Bronchial epithelial cell (primary cell): Measurements from ENCODE around the gene PAPOLG. TPM values are rescaled to one million over a fixed set of nuclear protein-coding genes. Genes with fewer than 3 reads are reported as not detected.

Source experiments
- DNase-seq: peaks from one replicate; pipeline ENCODE4 v3.0.0-alpha.2; 2010; ENCODE audit warnings: low read depth
- FAIRE-seq: peaks from 2 replicates; lab custom pipeline; 2011; peaks lifted over from hg19 to GRCh38; lab: Jason Lieb, UNC
- H3K27me3 ChIP-seq: 2 replicates; pipeline ENCODE4 v1.5.1; 2011; ENCODE audit warnings: low read length; ENCODE audit not compliant: control insufficient read depth, insufficient read depth
- H3K36me3 ChIP-seq: 2 replicates; pipeline ENCODE4 v1.5.1; 2011; ENCODE audit warnings: low read length; ENCODE audit not compliant: control insufficient read depth, insufficient read depth
- H3K4me3 ChIP-seq: 2 replicates; pipeline ENCODE4 v1.5.1; 2011; ENCODE audit warnings: mild to moderate bottlenecking, low read depth, low read length, control low read depth
- CTCF ChIP-seq: IDR thresholded peaks from 2 replicates; pipeline ENCODE4 v1.5.1; 2011; ENCODE audit warnings: mild to moderate bottlenecking, moderate library complexity, low read length, control low read depth, inconsistent platforms; ENCODE audit not compliant: insufficient read depth, severe bottlenecking
- total RNA-seq: library from RNA; depleted of rRNA; stranded (reverse); fragments of >200 nt; gene quantifications from 2 replicates; pipeline ENCODE4 v1.2.1, GENCODE V29; 2014

PAPOLG gene
- total RNA-seq, 1 donor from 2014 or later: 9.7 TPM

GRCh38 chr2:60759654-60760053, 3.6 kb downstream of the PAPOLG start:
- TF ChIP-seq CTCF: no peak
- H3K36me3 ChIP-seq: peaks cover 6% of the 10 kb centered on the region
- no peak for DNase-seq

GRCh38 chr2:60764736-60765534, 8.9 kb downstream of the PAPOLG start:
- Histone ChIP-seq H3K4me3 (no peak overlapping the region), H3K27me3 (no peaks in the 10 kb centered on the region), H3K36me3 (peaks cover 8% of the 10 kb centered on the region)
- peak; percentile 17 for DNase-seq
- FAIRE-seq: no peak
- no peak for TF ChIP-seq CTCF

More at GRCh38 chr2:60759654-60760053, 3.6 kb downstream of the PAPOLG start:
- no peak for FAIRE-seq
- H3K27me3 ChIP-seq: no peaks in the 10 kb centered on the region
- no peak overlapping the region for H3K4me3 ChIP-seq

- FAIRE-seq (no peak), DNase-seq (no peak)
- H3K36me3 ChIP-seq: peaks cover 5% of the 10 kb centered on the region
- H3K4me3 ChIP-seq: no peak overlapping the region
- TF ChIP-seq CTCF: no peak
- H3K27me3 ChIP-seq: no peaks in the 10 kb centered on the region
Measured at GRCh38 chr2:60766283-60766682, 10.2 kb downstream of the PAPOLG start.

- no peak for DNase-seq
- no peak for TF ChIP-seq CTCF
Measured at GRCh38 chr2:60771508-60771907, 15.4 kb downstream of the PAPOLG start.

GRCh38 chr2:60775048-60775639, 19.1 kb downstream of the PAPOLG start:
- FAIRE-seq: no peak
- Histone ChIP-seq H3K27me3 (no peaks in the 10 kb centered on the region), H3K36me3 (peaks cover 6% of the 10 kb centered on the region), H3K4me3 (no peak overlapping the region)
- no peak for DNase-seq
- no peak for TF ChIP-seq CTCF

More at GRCh38 chr2:60771508-60771907, 15.4 kb downstream of the PAPOLG start:
- Histone ChIP-seq H3K36me3 (peaks cover 5% of the 10 kb centered on the region), H3K27me3 (no peaks in the 10 kb centered on the region), H3K4me3 (no peak overlapping the region)
- FAIRE-seq: no peak
